HepG2 (cell line): ENCODE results near the gene SEMA3B. TPM values are rescaled to one million over a fixed set of nuclear protein-coding genes. Genes with fewer than 3 reads are reported as not detected.

ENCODE experiments used
- ATF7-NPFF ChIP-seq: sonication (generic); formaldehyde crosslinking; IDR thresholded peaks from 2 replicates; pipeline ENCODE4 v1.8.1; 2023; ENCODE audit warnings: mild to moderate bottlenecking, low read depth, missing genetic modification reagents, moderate library complexity
- HDAC6 ChIP-seq: fragments of 200-600 bp; sonication (generic); IDR thresholded peaks from 2 replicates; pipeline ENCODE4 v1.7.0; 2017; ENCODE audit warnings: mild to moderate bottlenecking, antibody characterized with exemption, low read length, low read depth
- HNRNPK ChIP-seq: fragments of 200-400 bp; formaldehyde crosslinking; IDR thresholded peaks from 2 replicates; pipeline ENCODE4 v1.6.1; 2018; ENCODE audit warnings: low read length, low read depth, moderate library complexity, mild to moderate bottlenecking; ENCODE audit not compliant: poor library complexity, severe bottlenecking
- NFE2L2 ChIP-seq: fragments of 150-350 bp; IDR thresholded peaks from 2 replicates; pipeline ENCODE4 v1.6.1; 2014; ENCODE audit warnings: low read length
- NONO ChIP-seq, 2 experiments: fragments of 450-650 bp in 1 of 2; sonication (generic) in 1 of 2; formaldehyde crosslinking in 1 of 2; IDR thresholded peaks in 1 of 2; conservative IDR thresholded peaks in 1 of 2; 2 replicates each; pipeline versions ENCODE4 v1.6.1 to v1.8.0; 2017 to 2022; ENCODE audit warnings: mild to moderate bottlenecking in 1 of 2, missing genetic modification reagents in 1 of 2, moderate library complexity in 1 of 2
- NR1H2 ChIP-seq: sonication (generic); formaldehyde crosslinking; IDR thresholded peaks from 2 replicates; pipeline ENCODE4 v1.8.1; 2022; ENCODE audit warnings: low read depth, missing genetic modification reagents, borderline replicate concordance
- NR2C2 ChIP-seq: sonication (generic); formaldehyde crosslinking; IDR thresholded peaks from 2 replicates; pipeline ENCODE4 v1.4.0; 2020; ENCODE audit warnings: missing genetic modification reagents, mild to moderate bottlenecking, moderate library complexity, borderline replicate concordance
- PHF21A ChIP-seq: sonication (generic); formaldehyde crosslinking; IDR thresholded peaks from 2 replicates; pipeline ENCODE4 v1.5.0; 2020; ENCODE audit warnings: mild to moderate bottlenecking, missing genetic modification reagents
- PHF8 ChIP-seq: sonication (generic); formaldehyde crosslinking; IDR thresholded peaks from 2 replicates; pipeline ENCODE4 v1.5.0; 2020; ENCODE audit warnings: missing genetic modification reagents
- PLRG1 ChIP-seq: fragments of 450-650 bp; conservative IDR thresholded peaks from 2 replicates; pipeline ENCODE4 v1.6.1; 2016
- ZMYM3 ChIP-seq: sonication (generic); formaldehyde crosslinking; IDR thresholded peaks from 2 replicates; pipeline ENCODE4 v1.5.1; 2020; ENCODE audit warnings: mild to moderate bottlenecking, missing genetic modification reagents
- ZNF20 ChIP-seq: sonication (generic); formaldehyde crosslinking; IDR thresholded peaks from 2 replicates; pipeline ENCODE4 v1.4.0; 2020; ENCODE audit warnings: mild to moderate bottlenecking, moderate library complexity, missing genetic modification reagents
- ZNF558 ChIP-seq: sonication (generic); formaldehyde crosslinking; IDR thresholded peaks from 2 replicates; pipeline ENCODE4 v1.9.0; 2022; ENCODE audit warnings: mild to moderate bottlenecking, missing genetic modification reagents, borderline replicate concordance
- ZNF629 ChIP-seq: sonication (generic); formaldehyde crosslinking; conservative IDR thresholded peaks from 2 replicates; pipeline ENCODE4 v1.5.0; 2020; ENCODE audit warnings: missing genetic modification reagents
- ZNF709 ChIP-seq: sonication (generic); formaldehyde crosslinking; IDR thresholded peaks from 2 replicates; pipeline ENCODE4 v1.5.0; 2020; ENCODE audit warnings: mild to moderate bottlenecking, missing genetic modification reagents
- ZNF782 ChIP-seq: sonication (generic); formaldehyde crosslinking; IDR thresholded peaks from 2 replicates; pipeline ENCODE4 v1.4.0; 2020; ENCODE audit warnings: missing genetic modification reagents, mild to moderate bottlenecking, borderline replicate concordance
- ZNF879 ChIP-seq: sonication (generic); formaldehyde crosslinking; IDR thresholded peaks from 2 replicates; pipeline ENCODE4 v1.8.1; 2023; ENCODE audit warnings: missing genetic modification reagents
- polyA plus RNA-seq, 8 experiments: library from polyadenylated mRNA; depleted of rRNA in 3 of 8; stranded (reverse) in 7 of 8; unstranded in 1 of 8; fragments of >200 nt; fragmentation: Illumina TruSeq in 4 of 8; extraction: Trizol in 4 of 8; gene quantifications; 2 replicates each; pipeline versions ENCODE4 v1.2.1 to v1.2.3, GENCODE V29; 2011 to 2016; ENCODE audit warnings: low read depth in 4 of 8, missing spikeins in 1 of 8, mixed read lengths in 1 of 8; ENCODE audit not compliant: insufficient read depth in 1 of 8
- total RNA-seq, 5 experiments: library from RNA; depleted of rRNA; stranded (reverse); fragments of >200 nt; fragmentation: Illumina TruSeq; extraction: Trizol; gene quantifications; 2 replicates each; pipeline ENCODE4 v1.2.3, GENCODE V29; 2016; ENCODE audit warnings: low read depth in 1 of 5
- TF ChIP-seq, protein P1 (sequence below): sonication (generic); formaldehyde crosslinking; IDR thresholded peaks from 2 replicates; pipeline ENCODE4 v1.4.0; 2020; ENCODE audit warnings: missing genetic modification reagents
- TF ChIP-seq, protein P2 (sequence below): IDR thresholded peaks from 2 replicates; pipeline ENCODE4 v1.6.1; 2012; ENCODE audit warnings: low read length, improper control_type of control experiment
- TF ChIP-seq, protein P3 (sequence below): sonication (generic); formaldehyde crosslinking; IDR thresholded peaks from 2 replicates; pipeline ENCODE4 v1.4.0; 2020; ENCODE audit warnings: missing genetic modification reagents
- TF ChIP-seq, protein P4 (sequence below), 2 experiments: sonication (generic) in 1 of 2; formaldehyde crosslinking in 1 of 2; IDR thresholded peaks; 2 replicates each; pipeline versions ENCODE4 v1.4.0 to v1.6.1; 2016 to 2020; ENCODE audit warnings: borderline replicate concordance in 1 of 2, low read depth in 1 of 2, mild to moderate bottlenecking in 1 of 2, missing genetic modification reagents in 1 of 2

Gene SEMA3B
- total and polyA plus RNA-seq, 2 of the 13 experiments (the other 11 are each of a cell fraction or from before 2014, with no cell fraction given), result 93.2 to 158 TPM

DNA sequence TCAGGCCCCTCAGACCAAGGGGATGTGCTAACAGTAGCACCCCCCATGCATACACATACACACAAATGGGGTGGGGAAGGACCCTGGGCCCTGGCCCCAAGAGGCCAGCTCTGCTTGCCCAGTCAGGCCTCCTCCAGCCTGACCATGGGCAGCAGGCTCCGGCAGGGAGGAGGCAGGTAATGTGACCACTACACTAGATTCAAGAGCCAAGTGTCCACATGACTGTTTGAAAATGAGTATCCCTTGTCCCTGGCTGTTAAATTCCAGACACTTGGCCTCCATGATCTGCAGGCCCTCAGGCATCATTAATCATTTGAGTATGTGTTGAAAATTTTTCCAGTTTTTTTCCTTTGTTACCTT lies 46.8 kb upstream of the SEMA3B start (continued):
- no peak for TF ChIP-seq HDAC6
- TF ChIP-seq, protein P1, sequence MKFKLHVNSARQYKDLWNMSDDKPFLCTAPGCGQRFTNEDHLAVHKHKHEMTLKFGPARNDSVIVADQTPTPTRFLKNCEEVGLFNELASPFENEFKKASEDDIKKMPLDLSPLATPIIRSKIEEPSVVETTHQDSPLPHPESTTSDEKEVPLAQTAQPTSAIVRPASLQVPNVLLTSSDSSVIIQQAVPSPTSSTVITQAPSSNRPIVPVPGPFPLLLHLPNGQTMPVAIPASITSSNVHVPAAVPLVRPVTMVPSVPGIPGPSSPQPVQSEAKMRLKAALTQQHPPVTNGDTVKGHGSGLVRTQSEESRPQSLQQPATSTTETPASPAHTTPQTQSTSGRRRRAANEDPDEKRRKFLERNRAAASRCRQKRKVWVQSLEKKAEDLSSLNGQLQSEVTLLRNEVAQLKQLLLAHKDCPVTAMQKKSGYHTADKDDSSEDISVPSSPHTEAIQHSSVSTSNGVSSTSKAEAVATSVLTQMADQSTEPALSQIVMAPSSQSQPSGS (CRISPR knock-in tag), result 0 out of 2 replicates have a peak, but pooled peaks have one; percentile 7
- no peak for TF ChIP-seq ZNF558 (CRISPR knock-in tag)
- TF ChIP-seq, protein P2, sequence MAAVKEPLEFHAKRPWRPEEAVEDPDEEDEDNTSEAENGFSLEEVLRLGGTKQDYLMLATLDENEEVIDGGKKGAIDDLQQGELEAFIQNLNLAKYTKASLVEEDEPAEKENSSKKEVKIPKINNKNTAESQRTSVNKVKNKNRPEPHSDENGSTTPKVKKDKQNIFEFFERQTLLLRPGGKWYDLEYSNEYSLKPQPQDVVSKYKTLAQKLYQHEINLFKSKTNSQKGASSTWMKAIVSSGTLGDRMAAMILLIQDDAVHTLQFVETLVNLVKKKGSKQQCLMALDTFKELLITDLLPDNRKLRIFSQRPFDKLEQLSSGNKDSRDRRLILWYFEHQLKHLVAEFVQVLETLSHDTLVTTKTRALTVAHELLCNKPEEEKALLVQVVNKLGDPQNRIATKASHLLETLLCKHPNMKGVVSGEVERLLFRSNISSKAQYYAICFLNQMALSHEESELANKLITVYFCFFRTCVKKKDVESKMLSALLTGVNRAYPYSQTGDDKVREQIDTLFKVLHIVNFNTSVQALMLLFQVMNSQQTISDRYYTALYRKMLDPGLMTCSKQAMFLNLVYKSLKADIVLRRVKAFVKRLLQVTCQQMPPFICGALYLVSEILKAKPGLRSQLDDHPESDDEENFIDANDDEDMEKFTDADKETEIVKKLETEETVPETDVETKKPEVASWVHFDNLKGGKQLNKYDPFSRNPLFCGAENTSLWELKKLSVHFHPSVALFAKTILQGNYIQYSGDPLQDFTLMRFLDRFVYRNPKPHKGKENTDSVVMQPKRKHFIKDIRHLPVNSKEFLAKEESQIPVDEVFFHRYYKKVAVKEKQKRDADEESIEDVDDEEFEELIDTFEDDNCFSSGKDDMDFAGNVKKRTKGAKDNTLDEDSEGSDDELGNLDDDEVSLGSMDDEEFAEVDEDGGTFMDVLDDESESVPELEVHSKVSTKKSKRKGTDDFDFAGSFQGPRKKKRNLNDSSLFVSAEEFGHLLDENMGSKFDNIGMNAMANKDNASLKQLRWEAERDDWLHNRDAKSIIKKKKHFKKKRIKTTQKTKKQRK, result no peak
- TF ChIP-seq PHF21A (CRISPR knock-in tag), result no peak
- TF ChIP-seq ATF7-NPFF, result no peak
- TF ChIP-seq NONO (IDR thresholded peaks at IDR 0.05), result no peak
- 0 out of 2 replicates have a peak, but pooled peaks have one; percentile 40 for TF ChIP-seq NONO (CRISPR knock-in tag; conservative IDR thresholded peaks at IDR 0.05)
- no peak for TF ChIP-seq NR2C2 (CRISPR knock-in tag)
- TF ChIP-seq, protein P3, sequence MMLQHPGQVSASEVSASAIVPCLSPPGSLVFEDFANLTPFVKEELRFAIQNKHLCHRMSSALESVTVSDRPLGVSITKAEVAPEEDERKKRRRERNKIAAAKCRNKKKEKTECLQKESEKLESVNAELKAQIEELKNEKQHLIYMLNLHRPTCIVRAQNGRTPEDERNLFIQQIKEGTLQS (CRISPR knock-in tag), result no peak
- TF ChIP-seq ZNF709, result no peak
- TF ChIP-seq NR1H2 (CRISPR knock-in tag), result 0 out of 2 replicates have a peak, but pooled peaks have one; percentile 6
- TF ChIP-seq ZNF782 (CRISPR knock-in tag), result peak; percentile 8; the same call in 1 of the 2 replicates
- no peak for TF ChIP-seq PHF8 (CRISPR knock-in tag)
- no peak for TF ChIP-seq ZNF879 (CRISPR knock-in tag)
- TF ChIP-seq ZNF20 (CRISPR knock-in tag), result no peak
- no peak for TF ChIP-seq NFE2L2
- no peak for TF ChIP-seq ZNF629 (CRISPR knock-in tag)
- 0 out of 2 replicates have a peak, but pooled peaks have one; percentile 3 for TF ChIP-seq ZMYM3 (CRISPR knock-in tag)
- TF ChIP-seq, protein P4, sequence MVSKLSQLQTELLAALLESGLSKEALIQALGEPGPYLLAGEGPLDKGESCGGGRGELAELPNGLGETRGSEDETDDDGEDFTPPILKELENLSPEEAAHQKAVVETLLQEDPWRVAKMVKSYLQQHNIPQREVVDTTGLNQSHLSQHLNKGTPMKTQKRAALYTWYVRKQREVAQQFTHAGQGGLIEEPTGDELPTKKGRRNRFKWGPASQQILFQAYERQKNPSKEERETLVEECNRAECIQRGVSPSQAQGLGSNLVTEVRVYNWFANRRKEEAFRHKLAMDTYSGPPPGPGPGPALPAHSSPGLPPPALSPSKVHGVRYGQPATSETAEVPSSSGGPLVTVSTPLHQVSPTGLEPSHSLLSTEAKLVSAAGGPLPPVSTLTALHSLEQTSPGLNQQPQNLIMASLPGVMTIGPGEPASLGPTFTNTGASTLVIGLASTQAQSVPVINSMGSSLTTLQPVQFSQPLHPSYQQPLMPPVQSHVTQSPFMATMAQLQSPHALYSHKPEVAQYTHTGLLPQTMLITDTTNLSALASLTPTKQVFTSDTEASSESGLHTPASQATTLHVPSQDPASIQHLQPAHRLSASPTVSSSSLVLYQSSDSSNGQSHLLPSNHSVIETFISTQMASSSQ (IDR thresholded peaks at IDR 0.05; ENCODE audit: low read depth), result no peak
- TF ChIP-seq, protein P4 (CRISPR knock-in tag; IDR thresholded peaks at IDR 0.05; ENCODE audit: borderline replicate concordance), result 0 out of 2 replicates have a peak, but pooled peaks have one; percentile 1
- no peak for TF ChIP-seq PLRG1
- TF ChIP-seq HNRNPK, result no peak
